HG03159 (cell line): ENCODE results near the gene SHANK3.

Experiments used
- ATAC-seq: cut with Tn5 transposase; IDR thresholded peaks from one replicate; pipeline ENCODE4 v1.9.1; 2021; ENCODE audit warnings: mild to moderate bottlenecking, moderate library complexity; ENCODE audit not compliant: unreplicated experiment

SHANK3 gene

GRCh38 chr22:50711446-50712340 is 39.1 kb downstream of the SHANK3 start:
- no peak for ATAC-seq

GRCh38 chr22:50712341-50713007 is 39.9 kb downstream of the SHANK3 start:
- ATAC-seq, result no peak

- ATAC-seq, result no peak
Observed at GRCh38 chr22:50713008-50713385, 40.4 kb downstream of the SHANK3 start.

- ATAC-seq, result no peak
Observed at GRCh38 chr22:50713571-50714056, 41.0 kb downstream of the SHANK3 start.

- no peak for ATAC-seq
Observed at GRCh38 chr22:50714150-50714549, 41.5 kb downstream of the SHANK3 start.

- ATAC-seq, result no peak
Observed at GRCh38 chr22:50714631-50715179, 42.1 kb downstream of the SHANK3 start.

- no peak for ATAC-seq
Observed at GRCh38 chr22:50715250-50715649, 42.6 kb downstream of the SHANK3 start.

- no peak for ATAC-seq
Observed at GRCh38 chr22:50715776-50716175, 43.2 kb downstream of the SHANK3 start.

- ATAC-seq, result no peak
Observed at GRCh38 chr22:50716290-50717024, 43.8 kb downstream of the SHANK3 start.

GRCh38 chr22:50717709-50718351 is 45.2 kb downstream of the SHANK3 start:
- ATAC-seq, result no peak

GRCh38 chr22:50718352-50718709 is 45.7 kb downstream of the SHANK3 start:
- ATAC-seq, result no peak

GRCh38 chr22:50719814-50720300 is 47.2 kb downstream of the SHANK3 start:
- ATAC-seq, result no peak

- no peak for ATAC-seq
Observed at GRCh38 chr22:50720301-50721256, 48.0 kb downstream of the SHANK3 start.

GRCh38 chr22:50721257-50721844 is 48.7 kb downstream of the SHANK3 start:
- ATAC-seq, result no peak

GRCh38 chr22:50722048-50722701 is 49.6 kb downstream of the SHANK3 start:
- no peak for ATAC-seq
